ENCODE measurements around the gene NOTO.

The NOTO gene

GRCh38 chr2:73233932-73234832, 31.8 kb downstream of the NOTO start, which contains the start of gene CCT7:
CCT7 (plus strand) TSS chr2:73234308; CDS start chr2:73234379, 71 bp downstream.
- peak; percentile 58 to 68 for DNase-seq (ENCODE audit: low read depth in 2 of 2)

- DNase-seq (ENCODE audit: low read depth in 2 of 2): no peak
Observed at GRCh38 chr2:73235315-73236028, 33.1 kb downstream of the NOTO start.

GRCh38 chr2:73237168-73237567, 34.8 kb downstream of the NOTO start:
- DNase-seq (ENCODE audit: low read depth in 2 of 2): no peak

GRCh38 chr2:73238149-73238548, 35.8 kb downstream of the NOTO start:
- no peak for DNase-seq (ENCODE audit: low read depth in 2 of 2)

GRCh38 chr2:73238976-73239375, 36.6 kb downstream of the NOTO start:
- DNase-seq (ENCODE audit: low read depth in 2 of 2): no peak

GRCh38 chr2:73239776-73240175, 37.4 kb downstream of the NOTO start:
- DNase-seq (ENCODE audit: low read depth in 2 of 2): no peak

- no peak for DNase-seq (ENCODE audit: low read depth in 2 of 2)
Observed at GRCh38 chr2:73243884-73244570, 41.7 kb downstream of the NOTO start.

- no peak for DNase-seq (ENCODE audit: low read depth in 2 of 2)
Observed at GRCh38 chr2:73244580-73244979, 42.2 kb downstream of the NOTO start.

- no peak for DNase-seq (ENCODE audit: low read depth in 2 of 2)
Observed at GRCh38 chr2:73246850-73247249, 44.5 kb downstream of the NOTO start.

GRCh38 chr2:73249636-73250035, 47.3 kb downstream of the NOTO start:
- no peak for DNase-seq (ENCODE audit: low read depth in 2 of 2)

GRCh38 chr2:73250872-73251846, 48.8 kb downstream of the NOTO start:
- DNase-seq (ENCODE audit: low read depth in 2 of 2): no peak

GRCh38 chr2:73252238-73253027, 50.1 kb downstream of the NOTO start:
- no peak for DNase-seq (ENCODE audit: low read depth in 2 of 2)

- DNase-seq (ENCODE audit: low read depth in 2 of 2): no peak
Observed at GRCh38 chr2:73253400-73253799, 51.0 kb downstream of the NOTO start.

GRCh38 chr2:73253901-73254300, 51.5 kb downstream of the NOTO start:
- DNase-seq (ENCODE audit: low read depth in 2 of 2): no peak

GRCh38 chr2:73254343-73255006, 52.1 kb downstream of the NOTO start:
- no peak for DNase-seq (ENCODE audit: low read depth in 2 of 2)

GRCh38 chr2:73255007-73255644, 52.8 kb downstream of the NOTO start:
- no peak for DNase-seq (ENCODE audit: low read depth in 2 of 2)

GRCh38 chr2:73255907-73256617, 53.7 kb downstream of the NOTO start:
- DNase-seq (ENCODE audit: low read depth in 2 of 2): no peak

GRCh38 chr2:73256618-73256922, 54.2 kb downstream of the NOTO start:
- no peak for DNase-seq (ENCODE audit: low read depth in 2 of 2)

GRCh38 chr2:73257021-73257420, 54.6 kb downstream of the NOTO start:
- DNase-seq (ENCODE audit: low read depth in 2 of 2): no peak
